ENCODE data around the gene TNFRSF17.
"Not testable (repeated sequence)": the region's sequence is repeated elsewhere in the genome, so short reads cannot be mapped to it uniquely, and the experiment has no call there.

TNFRSF17 gene

DNA sequence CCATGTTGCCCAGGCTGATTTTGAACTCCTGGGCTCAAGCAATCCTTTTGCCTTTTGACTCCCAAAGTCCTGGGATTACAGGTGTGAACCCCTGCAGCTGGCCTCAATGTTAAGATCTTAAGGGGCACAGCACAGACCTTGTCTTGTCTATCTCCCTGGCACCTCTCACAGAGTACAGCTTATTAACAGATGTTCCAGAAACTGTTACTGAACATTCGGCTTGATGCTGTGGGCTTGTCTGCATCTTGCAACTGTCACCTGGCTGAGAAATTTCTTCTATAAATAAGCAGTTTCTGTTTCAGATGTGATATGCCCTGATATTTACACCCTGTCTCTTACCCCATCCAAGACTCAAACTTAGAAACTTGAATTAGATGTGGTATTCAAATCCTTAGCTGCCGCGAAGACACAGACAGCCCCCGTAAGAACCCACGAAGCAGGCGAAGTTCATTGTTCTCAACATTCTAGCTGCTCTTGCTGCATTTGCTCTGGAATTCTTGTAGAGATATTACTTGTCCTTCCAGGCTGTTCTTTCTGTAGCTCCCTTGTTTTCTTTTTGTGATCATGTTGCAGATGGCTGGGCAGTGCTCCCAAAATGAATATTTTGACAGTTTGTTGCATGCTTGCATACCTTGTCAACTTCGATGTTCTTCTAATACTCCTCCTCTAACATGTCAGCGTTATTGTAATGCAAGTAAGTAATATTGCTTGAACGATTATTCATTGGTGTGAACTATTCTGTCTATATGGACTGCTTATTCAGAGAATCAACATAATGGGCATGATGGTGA, at the start of gene TNFRSF17:
Gene TNFRSF17 (plus strand): TSS at position 450 of the 791 bp plus-strand sequence. CDS start 115 bp downstream, at position 565.
- DNase-seq (ENCODE audit: low read depth): no peak

DNA sequence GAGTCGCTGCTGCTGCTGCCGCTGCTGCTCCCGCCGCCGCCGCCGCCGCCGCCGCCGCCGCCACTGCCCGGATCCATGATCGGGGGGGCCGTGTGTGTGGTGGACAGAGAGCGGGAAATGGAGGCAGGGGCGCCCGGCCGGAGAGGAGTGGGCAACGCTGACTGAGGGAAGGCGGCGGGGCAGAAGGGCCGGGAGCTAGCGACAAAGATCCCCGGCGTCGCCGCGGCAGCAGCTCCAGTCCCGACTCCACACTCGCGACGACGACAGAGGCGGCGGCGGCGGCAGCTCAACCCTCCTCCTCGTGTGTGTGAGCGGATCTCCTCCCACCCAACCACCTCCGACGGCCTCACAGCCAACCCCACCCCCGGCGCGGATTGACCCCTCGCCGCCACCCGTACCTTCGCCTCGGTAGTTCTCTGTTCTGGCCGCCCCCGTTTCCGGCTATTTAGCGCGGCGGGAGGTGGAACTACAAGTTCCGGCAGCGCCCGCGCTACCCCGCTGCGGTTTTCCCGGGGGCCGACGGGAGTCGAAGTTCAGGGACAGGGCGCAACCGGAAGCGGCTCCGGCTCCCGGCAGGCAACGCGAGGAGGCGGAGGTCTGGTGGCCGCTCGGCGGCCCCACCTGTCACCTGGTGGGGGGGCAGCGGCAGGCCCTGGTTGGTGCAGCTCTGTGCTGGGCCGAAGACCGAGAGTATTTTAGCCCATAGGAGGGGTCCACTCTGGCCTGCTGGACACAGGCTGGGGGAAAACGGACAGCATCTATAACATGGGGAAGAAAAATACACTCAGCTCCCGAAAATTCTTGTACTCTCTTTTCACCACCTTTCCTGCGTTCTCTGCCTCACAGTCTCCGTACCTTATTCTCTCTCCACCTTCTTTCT, 49.1 kb upstream of the TNFRSF17 start, which contains the start of gene GSPT1:
Gene GSPT1 (minus strand): TSS at position 313 of the 880 bp plus-strand sequence. CDS start 236 bp downstream, at position 77.
- DNase-seq (ENCODE audit: low read depth): peak; percentile 99

DNA sequence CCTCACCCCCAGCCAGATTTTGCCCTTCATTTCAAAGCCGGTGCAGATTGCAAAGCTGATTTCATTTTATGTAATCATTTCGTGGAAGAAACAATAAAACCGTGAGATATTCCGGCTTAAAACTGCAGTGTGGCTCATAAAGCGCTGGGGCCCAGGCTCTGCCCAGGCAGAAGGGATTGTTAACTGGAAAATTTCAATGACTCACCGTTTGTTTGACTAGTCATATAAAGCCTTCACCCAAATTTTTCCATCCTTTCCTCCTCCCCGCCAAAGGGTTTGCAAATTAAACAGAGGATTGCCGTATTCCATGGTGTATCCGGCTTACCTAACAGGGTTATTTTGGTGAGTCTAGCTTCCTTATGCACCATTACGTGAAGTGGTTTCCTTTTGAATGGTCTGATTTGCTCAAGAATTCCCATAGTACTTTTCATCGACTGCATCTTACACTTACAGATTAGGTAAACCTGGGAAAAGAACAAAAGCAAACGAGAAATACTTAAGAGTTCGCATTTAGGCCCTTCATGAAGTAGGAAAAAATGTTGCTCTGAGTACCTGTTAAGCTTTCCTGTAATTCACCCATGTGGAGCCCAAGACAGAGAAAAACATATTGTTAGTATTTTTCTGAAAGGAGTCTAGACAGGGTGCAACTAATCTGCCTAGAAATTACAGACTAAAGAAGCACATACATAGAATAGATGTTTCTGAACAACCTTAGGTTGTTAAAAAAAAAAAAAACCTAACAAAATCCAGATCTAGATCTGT, 48.3 kb upstream of the TNFRSF17 start:
- no peak for DNase-seq (ENCODE audit: low read depth)

DNA sequence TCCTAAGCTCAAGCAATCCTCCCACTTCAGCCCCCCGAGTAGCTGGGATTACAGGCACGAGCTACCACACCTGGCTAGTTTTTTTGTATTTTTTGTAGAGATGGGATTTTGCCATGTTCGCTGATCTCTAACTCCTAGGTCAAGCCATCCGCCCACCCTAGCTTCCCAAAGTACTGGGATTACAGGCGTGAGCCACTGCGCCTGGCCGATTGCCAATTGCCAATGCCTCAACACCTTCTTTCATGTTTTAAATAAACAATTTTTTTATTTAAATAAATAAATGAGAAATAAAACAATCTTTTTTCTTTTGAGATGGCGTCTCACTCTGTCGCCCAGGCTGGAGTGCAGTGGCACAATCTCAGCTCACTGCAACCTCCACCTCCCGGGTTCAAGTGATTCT, 41.0 kb upstream of the TNFRSF17 start:
- not testable (repeated sequence) for DNase-seq (ENCODE audit: low read depth)

DNA sequence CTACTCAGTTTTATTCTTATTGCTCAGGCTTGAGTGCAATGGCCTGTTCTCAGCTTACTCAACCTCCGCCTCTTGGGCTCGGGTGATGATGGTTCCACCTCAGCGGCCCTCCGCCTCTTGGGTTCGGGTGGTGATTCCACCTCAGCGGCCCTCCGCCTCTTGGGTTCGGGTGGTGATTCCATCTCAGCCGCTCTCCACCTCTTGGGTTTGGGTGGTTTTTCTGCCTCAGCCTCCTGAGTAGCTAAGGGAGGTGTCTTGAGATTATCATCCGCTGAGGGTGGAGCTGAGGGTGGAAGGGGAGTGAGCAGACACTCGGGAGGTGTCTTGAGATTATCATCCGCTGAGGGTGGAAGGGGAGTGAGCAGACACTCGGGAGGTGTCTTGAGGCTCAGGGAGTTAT, 37.7 kb upstream of the TNFRSF17 start:
- not testable (repeated sequence) for DNase-seq (ENCODE audit: low read depth)

DNA sequence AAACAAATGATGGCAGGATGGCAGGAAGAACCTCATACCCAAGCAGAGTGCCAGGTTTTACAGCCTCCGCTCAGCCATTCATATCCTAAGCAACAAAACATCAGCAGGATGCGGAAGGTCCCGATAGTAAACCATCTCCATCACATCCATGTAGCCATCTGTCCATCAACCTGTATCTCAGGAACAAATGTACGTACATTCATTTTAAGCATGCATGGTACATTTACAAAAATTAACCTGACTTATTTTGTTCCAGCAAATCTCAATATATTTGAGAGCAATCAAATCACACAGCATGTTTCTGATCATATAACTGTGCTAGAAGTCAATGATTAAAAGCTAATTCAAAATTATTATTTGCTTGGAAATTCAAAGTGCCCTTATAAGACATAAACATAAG, 23.1 kb upstream of the TNFRSF17 start, which contains the start of gene NPIPB2:
Gene NPIPB2 (minus strand): TSS at position 101 of the 400 bp plus-strand sequence. CDS start 0 bp downstream, at position 101.
- not testable (repeated sequence) for DNase-seq (ENCODE audit: low read depth)

DNA sequence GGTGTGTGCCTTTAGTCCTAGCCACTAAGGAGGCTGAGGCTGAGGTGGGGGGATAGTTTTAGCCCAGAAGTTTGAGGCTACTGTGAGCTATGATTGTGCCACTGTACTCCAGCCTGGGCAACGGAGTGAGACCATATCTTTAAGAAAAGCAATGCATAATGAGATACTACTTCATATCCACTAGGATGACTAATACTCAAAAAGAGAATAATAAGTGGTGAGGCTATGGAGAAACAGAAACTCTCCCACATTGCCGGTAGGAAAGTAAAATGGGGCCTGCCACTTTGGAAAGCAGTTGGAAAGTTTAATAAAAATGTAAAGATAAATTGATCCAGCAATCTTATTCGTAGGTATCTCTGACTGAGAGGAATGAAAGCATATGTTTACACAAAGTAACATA, 18.6 kb upstream of the TNFRSF17 start:
- no peak for DNase-seq (ENCODE audit: low read depth)

DNA sequence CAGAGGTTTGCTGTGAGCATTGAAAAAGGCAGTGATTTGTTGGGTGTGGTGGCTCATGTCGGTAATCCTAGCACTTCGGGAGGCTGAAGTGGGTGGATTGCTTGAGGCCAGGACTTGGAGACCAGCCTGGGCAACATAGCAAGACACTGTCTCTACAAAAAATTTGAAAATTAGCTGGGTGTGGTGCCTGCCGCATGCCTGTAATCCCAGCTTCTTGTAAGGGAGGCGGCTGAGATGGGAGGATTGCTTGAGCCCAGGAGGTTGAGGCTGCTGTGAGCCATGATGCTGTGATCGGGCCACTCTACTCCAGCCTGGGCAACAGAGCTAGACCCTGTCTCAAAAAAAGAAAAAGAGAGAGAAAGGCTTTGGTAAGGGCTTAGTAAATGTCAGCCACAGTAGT, 16.2 kb upstream of the TNFRSF17 start:
- no peak for DNase-seq (ENCODE audit: low read depth)

DNA sequence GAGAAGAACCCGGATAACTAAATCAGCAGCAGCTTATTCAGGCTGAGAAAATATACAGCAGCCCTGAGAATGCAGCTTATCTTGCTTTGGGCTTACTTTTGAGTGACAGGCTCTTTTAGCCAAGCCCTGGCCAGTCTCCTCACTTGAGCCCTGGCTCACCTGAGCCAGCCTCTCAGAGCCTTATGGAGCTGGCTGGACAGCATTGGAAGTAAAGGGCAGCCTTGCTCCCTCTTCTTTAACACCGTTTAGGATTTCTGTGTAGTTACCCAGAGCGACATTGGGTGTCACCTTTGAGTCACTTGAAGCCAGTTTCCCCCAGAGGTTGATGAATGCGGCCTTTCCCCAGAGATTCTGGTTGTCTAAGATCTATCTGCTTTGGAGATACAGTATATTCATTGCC, 15.5 kb upstream of the TNFRSF17 start:
- DNase-seq (ENCODE audit: low read depth): no peak

DNA sequence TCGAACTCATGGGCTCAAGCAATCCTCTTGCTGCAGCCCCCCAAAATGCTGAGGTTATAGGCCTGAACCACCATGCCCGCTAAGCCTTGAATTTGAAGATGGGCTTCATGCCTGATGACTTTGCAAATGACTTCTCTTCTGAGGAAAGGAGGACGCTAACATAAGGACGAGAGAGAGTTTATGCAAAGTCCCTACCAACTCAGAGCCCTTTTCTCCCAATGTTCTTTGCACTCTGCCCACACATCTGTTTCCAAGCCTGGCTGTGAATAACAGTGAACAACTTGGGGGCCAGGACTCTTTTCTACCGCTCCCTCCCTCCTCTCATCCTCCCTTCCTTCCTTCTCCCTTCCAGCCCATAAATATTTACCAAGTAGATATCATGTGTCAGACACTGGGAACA, 14.6 kb upstream of the TNFRSF17 start:
- no peak for DNase-seq (ENCODE audit: low read depth)

DNA sequence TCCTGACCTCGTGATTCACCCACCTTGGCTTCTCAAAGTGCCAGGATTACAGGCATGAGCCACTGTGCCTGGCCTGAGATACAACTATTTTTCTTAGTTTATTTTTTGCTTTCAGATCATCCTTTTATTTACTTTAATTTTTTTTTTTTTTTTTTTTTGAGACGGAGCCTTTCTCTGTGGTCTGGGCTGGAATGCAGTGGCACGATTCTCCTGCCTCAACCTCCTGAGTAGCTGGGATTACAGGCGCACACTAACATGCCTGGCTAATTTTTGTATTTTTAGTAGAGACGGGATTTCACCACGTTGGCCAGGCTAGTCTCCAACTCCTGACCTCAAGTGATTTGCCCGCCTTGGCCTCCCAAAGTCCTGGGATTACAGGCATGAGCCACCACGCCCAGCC, 11.4 kb upstream of the TNFRSF17 start:
- not testable (repeated sequence) for DNase-seq (ENCODE audit: low read depth)

DNA sequence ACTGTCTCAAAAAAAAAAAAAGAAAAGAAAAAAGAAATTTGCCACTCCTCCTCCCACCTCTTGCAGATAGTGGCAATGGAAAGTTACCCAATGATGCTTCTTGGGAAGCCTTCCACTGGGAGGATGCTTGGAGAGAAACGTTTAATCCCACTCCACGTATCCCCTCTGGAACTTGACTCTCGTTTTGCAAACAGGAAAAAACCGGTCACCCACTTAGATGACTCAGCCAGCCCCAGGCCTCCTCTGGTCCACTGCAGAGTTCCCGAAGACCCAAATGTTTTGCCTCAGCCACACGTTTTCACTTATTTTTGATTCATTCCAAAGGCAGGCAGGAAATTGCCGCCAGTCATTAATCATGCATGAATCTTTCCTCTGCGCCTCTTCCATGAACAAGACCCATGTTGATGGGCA, 9.3 kb upstream of the TNFRSF17 start:
- DNase-seq (ENCODE audit: low read depth): no peak

DNA sequence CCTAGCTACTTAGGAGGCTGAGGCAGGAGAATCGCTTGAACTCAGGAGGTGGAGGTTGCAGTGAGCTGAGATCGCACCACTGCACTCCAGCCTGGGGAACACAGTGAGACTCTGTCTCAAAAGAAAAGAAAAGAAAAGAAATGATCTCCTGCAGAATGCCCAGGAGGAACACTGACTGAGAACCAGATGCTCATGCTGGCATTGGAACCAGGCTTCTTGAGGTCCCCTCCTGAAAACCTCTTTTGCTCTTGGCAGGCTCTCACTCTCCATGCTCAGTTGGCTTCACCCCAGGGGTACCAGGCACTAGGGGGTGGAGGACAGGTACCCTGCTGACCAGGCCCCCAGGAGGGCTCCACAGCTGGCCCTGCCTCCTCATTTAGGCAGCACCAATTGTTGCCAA, 8.5 kb upstream of the TNFRSF17 start:
- no peak for DNase-seq (ENCODE audit: low read depth)

DNA sequence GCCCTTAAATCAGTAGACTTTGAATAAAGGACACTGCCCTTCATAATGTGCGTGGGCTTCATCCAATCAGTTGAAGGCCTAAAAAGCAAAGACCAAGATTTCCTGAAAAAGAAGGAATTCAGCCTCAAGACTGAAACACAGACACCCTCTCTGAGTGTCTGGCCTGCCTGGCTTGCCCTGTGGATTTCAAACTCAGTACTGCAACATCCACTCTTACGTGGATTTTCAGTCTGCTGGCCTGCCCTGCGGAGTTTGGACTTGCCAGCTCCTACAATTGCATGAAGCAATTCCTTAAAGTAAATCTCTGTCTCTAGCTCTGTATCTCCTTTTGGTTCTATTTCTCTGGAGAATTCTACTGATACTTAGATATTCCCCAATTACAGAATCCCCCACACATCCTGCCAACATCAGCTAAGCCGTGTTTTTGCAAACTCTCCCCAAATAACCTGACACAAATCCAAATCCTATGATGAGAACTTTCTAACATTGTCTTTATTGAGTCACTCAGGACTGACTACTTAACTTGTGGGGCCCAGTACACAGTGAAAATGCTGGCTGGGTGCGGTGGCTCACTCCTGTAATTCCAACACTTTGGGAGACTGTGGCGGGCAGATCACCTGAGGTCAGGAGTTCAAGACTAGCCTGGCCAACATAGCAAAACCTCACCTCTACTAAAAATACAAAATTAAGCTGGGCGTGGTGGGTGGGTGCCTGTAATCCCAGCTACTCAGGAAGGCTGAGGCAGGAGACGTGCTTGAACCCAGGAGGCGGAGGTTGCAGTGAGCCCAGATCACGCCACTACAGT, 7.2 kb upstream of the TNFRSF17 start:
- no peak for DNase-seq (ENCODE audit: low read depth)

DNA sequence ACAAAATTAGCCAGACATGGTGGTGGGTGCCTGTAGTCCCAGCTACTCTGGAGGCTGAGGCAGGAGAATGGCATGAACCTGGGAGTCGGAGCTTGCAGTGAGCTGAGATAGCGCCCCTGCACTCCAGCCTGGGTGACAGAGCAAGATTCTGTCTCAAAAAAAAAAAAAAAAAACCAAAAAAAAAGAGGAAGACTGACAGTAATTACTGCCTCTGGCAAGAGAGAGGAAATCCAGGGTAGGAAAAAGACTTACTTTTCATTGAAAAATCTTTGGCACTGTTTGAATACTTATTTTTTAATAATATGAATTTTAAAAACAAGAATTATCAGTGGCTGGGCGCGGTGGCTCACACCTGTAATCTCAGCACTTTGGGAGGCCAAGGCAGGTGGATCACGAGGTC, 2.6 kb upstream of the TNFRSF17 start:
- DNase-seq (ENCODE audit: low read depth): not testable (repeated sequence)

DNA sequence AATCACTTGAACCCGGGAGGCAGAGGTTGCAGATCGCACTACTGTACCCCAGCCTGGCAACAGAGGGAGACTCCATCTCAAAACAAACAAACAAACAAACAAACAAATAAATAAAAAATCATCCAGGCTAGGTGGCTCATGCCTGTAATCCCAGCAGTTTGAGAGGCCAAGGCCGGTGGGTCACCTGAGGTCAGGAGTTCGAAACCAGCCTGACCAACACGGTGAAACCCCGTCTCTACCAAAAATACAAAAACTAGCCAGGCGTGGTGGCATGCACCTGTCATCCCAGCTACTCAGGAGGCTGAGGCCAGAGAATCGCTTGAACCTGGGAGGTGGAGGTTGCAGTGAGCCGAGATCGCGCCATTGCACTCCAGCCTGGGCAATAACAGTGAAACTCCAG, 2.0 kb upstream of the TNFRSF17 start:
- not testable (repeated sequence) for DNase-seq (ENCODE audit: low read depth)

DNA sequence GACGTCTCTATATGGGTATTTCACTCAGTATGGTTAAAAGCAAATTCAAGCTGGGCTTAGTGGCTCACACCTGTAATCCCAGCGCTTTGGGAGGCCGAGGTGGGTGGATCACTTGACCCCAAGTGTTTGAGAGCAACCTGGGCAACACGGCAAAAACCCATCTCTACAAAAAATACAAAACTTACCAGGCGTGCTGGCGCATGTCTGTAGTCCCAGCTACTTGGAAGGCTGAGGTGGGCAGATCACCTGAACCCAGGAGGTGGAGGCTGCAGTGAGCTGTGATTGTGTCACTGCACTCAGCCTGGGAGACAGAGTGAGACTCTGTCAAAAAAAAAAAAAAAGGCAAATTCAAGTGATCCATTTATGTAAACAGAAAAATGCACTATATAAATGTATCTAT, 1.3 kb upstream of the TNFRSF17 start:
- no peak for DNase-seq (ENCODE audit: low read depth)

DNA sequence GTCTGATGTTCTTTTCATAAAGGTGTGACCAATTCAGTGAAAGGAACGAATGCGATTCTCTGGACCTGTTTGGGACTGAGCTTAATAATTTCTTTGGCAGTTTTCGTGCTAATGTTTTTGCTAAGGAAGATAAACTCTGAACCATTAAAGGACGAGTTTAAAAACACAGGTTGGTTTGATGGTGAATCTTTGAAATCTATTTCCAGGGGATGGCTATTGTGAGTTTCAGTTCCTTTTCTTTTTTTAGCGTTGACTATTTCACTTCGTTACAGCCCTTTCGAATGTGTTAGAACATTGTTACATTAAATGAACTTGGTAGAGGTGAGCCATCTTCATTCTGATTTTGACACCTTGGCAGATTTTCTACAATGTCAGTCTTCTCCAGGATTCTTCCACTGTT, 1.2 kb downstream of the TNFRSF17 start:
- no peak for DNase-seq (ENCODE audit: low read depth)

DNA sequence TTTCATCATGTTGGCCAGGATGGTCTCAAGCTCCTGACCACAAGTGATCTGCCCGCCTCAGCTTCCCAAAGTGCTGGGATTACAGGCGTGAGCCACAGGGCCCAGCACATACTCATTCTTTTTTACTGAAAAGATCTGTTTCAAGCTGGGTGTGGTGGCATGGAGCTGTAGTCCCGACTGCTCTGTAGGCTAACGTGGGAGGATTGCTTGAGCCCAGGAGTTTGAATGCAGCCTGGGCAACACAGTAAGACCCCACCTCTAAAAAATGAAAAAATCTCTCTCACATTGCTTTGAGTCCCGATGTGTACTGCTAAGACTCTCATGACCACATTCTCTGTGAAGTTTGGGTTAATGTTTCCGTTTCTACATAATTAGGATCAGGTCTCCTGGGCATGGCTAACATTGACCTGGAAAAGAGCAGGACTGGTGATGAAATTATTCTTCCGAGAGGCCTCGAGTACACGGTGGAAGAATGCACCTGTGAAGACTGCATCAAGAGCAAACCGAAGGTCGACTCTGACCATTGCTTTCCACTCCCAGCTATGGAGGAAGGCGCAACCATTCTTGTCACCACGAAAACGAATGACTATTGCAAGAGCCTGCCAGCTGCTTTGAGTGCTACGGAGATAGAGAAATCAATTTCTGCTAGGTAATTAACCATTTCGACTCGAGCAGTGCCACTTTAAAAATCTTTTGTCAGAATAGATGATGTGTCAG, 2.3 kb downstream of the TNFRSF17 start:
- no peak for DNase-seq (ENCODE audit: low read depth)

DNA sequence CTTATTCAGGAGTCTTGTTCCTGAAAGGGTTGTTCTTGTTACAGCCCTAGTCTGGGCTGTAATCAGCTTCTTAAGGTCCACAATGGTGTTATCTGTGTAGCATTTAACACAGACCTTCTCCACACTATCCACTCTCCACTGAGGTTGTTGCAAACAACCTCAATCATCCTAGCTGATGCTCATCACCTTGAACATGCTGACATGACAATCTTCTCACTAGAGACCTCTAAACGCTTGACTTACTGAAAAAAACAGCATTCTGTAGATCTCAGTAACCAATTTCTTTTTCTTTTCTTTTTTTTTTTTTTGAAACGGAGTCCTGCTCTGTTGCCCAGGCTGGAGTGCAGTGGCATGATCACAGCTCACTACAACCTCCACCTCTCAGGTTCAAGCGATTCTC, 3.6 kb downstream of the TNFRSF17 start:
- no peak for DNase-seq (ENCODE audit: low read depth)

DNA sequence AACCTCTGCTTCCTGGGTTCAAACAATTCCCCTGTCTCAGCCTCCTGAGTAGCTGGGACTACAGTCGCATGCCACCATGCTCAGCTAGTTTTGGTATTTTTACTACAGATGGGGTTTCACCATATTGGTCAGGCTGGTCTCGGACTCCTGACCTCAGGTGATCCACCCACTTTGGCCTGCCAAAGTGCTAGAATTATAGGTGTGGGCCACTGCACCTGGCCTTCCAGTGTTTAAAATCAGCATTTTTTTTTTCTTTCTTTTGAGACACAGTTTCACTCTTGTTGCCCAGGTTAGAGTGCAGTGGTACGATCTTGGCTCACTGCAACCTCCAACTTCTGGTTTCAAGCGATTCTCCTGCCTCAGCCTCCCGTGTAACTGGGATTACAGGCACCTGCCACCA, 5.3 kb downstream of the TNFRSF17 start:
- not testable (repeated sequence) for DNase-seq (ENCODE audit: low read depth)

All from stimulated activated CD8-positive, alpha-beta memory T cell treated with anti-CD3 and anti-CD28 coated beads, Interleukin-7, amount 100 ng/mL, for 24 hours (primary cell).